Heart left ventricle (tissue), 16 donors: Measurements from ENCODE around the gene IGSF10. TPM values are rescaled to one million over a fixed set of nuclear protein-coding genes. Genes with fewer than 3 reads are reported as not detected.
"Not testable (repeated sequence)": the region's sequence is repeated elsewhere in the genome, so short reads cannot be mapped to it uniquely, and the experiment has no call there.

ENCODE experiments used
- ATAC-seq, 4 donors: fragments of 200-7000 bp; cut with Tn5 transposase; one replicate each; pipeline ENCODE4 v1.9.1; 2020 to 2022; ENCODE audit warnings: moderate library complexity in 4 of 4, mild to moderate bottlenecking in 3 of 4, moderate number of reproducible peaks in 1 of 4
- DNase-seq, 5 donors: peaks; one replicate each; pipeline ENCODE4 v3.0.0-alpha.2; 2020
- H3K27ac ChIP-seq, 12 donors: fragments of 200-600 bp; sonication (generic) in 4 of 12; one replicate each; pipeline versions ENCODE4 v1.5.0 to v1.8.0; 2016 to 2022; ENCODE audit warnings: mild to moderate bottlenecking in 2 of 12
- H3K27me3 ChIP-seq, 9 donors: fragments of 200-600 bp; sonication (generic) in 2 of 9; one replicate each; pipeline versions ENCODE4 v1.5.1 to v1.8.0; 2016 to 2022; ENCODE audit warnings: mild to moderate bottlenecking in 3 of 9
- H3K36me3 ChIP-seq, 9 donors: fragments of 200-600 bp; sonication (generic) in 2 of 9; one replicate each; pipeline versions ENCODE4 v1.5.0 to v1.8.0; 2018 to 2022; ENCODE audit warnings: mild to moderate bottlenecking in 2 of 9
- H3K4me1 ChIP-seq, 12 donors: fragments of 200-600 bp; sonication (generic) in 4 of 12; one replicate each; pipeline versions ENCODE4 v1.5.0 to v1.8.0; 2016 to 2022; ENCODE audit warnings: mild to moderate bottlenecking in 3 of 12
- H3K4me3 ChIP-seq, 12 donors: fragments of 200-600 bp; sonication (generic) in 4 of 12; one replicate each; pipeline versions ENCODE4 v1.5.0 to v1.8.0; 2017 to 2022; ENCODE audit warnings: mild to moderate bottlenecking in 9 of 12, moderate library complexity in 4 of 12
- H3K9me3 ChIP-seq, 12 donors: fragments of 200-600 bp; sonication (generic) in 4 of 12; one replicate each; pipeline versions ENCODE4 v1.5.0 to v1.8.0; 2016 to 2022; ENCODE audit warnings: mild to moderate bottlenecking in 1 of 12
- CTCF ChIP-seq, 12 donors: fragments of 200-600 bp; sonication (generic) in 4 of 12; IDR thresholded peaks; one replicate each; pipeline versions ENCODE4 v1.5.0 to v1.8.0; 2018 to 2022; ENCODE audit warnings: antibody characterized with exemption in 12 of 12, mild to moderate bottlenecking in 5 of 12
- POLR2A ChIP-seq, 2 donors: fragments of 450-650 bp; IDR thresholded peaks; one replicate each; pipeline ENCODE4 v1.6.1; 2017; ENCODE audit warnings: antibody characterized with exemption in 2 of 2, mild to moderate bottlenecking in 2 of 2, moderate library complexity in 2 of 2
- WGBS, 4 donors: extraction: QIAGEN DNeasy Blood & Tissue Kit in 2 of 4; methylation state at CpG; one replicate each; pipeline versions ENCODE4 v1.1.5 to v1.1.7; 2013 to 2018; 5-methylcytosine and 5-hydroxymethylcytosine counted together
- intact Hi-C, 10 donors: fragments of 100-400 bp; cut with DNase I; formaldehyde crosslinking; loops; one replicate each; pipeline versions ENCODE4 v1.11.1 to v1.14.2; 2022
- polyA plus RNA-seq, 2 donors: library from polyadenylated mRNA; stranded (reverse); fragments of 200-250 nt; gene quantifications; one replicate each; pipeline ENCODE4 v1.2.3, GENCODE V29; 2013
- total RNA-seq, 9 donors: library from RNA; depleted of rRNA in 2 of 9; stranded (reverse); fragments of >200 nt in 2 of 9; fragmentation: NEBNext Ultra II Directional in 3 of 9; extraction: Animal tissue kit (Norgen Biotek cat#: 25700) in 3 of 9; gene quantifications; one replicate each; pipeline versions ENCODE4 v1.1.0 to v1.2.4, GENCODE V29; 2016 to 2023
- donor health status: ischemic (EF 13 %, LVEDD 7.1; RV severe dilation, severe dysfunction).
- donor health status: healthy with polysubstance abuse.
- donor health status: DM: no; HTN: yes; CAD: no.
- donor health status: DM: no; HTN: no; CAD: no.
- donor health status: ischemic (EF 25% LVEDD 6.9; RV normal size, moderate dysfunction).
- donor health status: ischemic (EF 25% LVEDD 5.7; RV mildly dilated, moderate dysfunction).
- donor health status: healthy.
- donor health status: DM: yes; HTN: yes; CAD: no.
- donor health status: ischemic (EF 35%, LVEDD 5.7; RV mildly dilated, moderate dysfunction).
- donor health status: nonischemic (EF 11% LVEDD 7.7; RV severe dilation, severe dysfunction).
- donor health status: DM: yes; HTN: yes; CAD: no.
- donor health status: PGD.
- donor health status: ischemic (EF 29% LVEDD 5.4; RV normal size, mild dysfunction).
- donor health status: nonischemic (EF 23%, LVEDD 6.1; RV moderate dilation, normal function).

Gene IGSF10
- total and polyA plus RNA-seq, 11 donors: 0.36 to 8.8 (median 1.2) TPM

GRCh38 chr3:151501923-151502632 is 41.2 kb upstream of the IGSF10 start:
- Histone ChIP-seq H3K4me1 (peaks cover 0 to 22% (median 0%) of the 10 kb centered on the region in 12 donors), H3K4me3 (no peak overlapping the region), H3K9me3 (no peaks in the 10 kb centered on the region), H3K27ac (peak overlapping the region in 11 of 12 donors; percentile 13 to 72 (median 48)), H3K36me3 (no peaks in the 10 kb centered on the region), H3K27me3 (no peaks in the 10 kb centered on the region)
- ATAC-seq: peak in 3 of 4 donors; percentile 41 to 80 (median 67)
- no peak for TF ChIP-seq CTCF (IDR thresholded peaks at IDR 0.05)
- no peak for TF ChIP-seq POLR2A (IDR thresholded peaks at IDR 0.05)
- intact Hi-C loops: no loop called here
- DNase-seq: no peak
- WGBS, 4 donors: 37 to 51% (median 44%) methylated on average over 4 of the region's 4 CpGs

- H3K4me1 ChIP-seq: peaks cover 0 to 22% (median 0%) of the 10 kb centered on the region in 12 donors
- H3K27me3 ChIP-seq: no peaks in the 10 kb centered on the region
- peak overlapping the region in 8 of 12 donors; percentile 17 to 72 (median 61) for H3K27ac ChIP-seq
- WGBS, 4 donors: 49 to 70% (median 67%) methylated on average over 5 of the region's 5 CpGs
- intact Hi-C loops: no loop called here
- DNase-seq (no peak), ATAC-seq (no peak)
- H3K4me3 ChIP-seq: no peak overlapping the region
- no peaks in the 10 kb centered on the region for H3K36me3 ChIP-seq
- TF ChIP-seq POLR2A (IDR thresholded peaks at IDR 0.05): no peak
- no peak for TF ChIP-seq CTCF (IDR thresholded peaks at IDR 0.05)
- no peaks in the 10 kb centered on the region for H3K9me3 ChIP-seq
These were observed 40.5 kb upstream of the IGSF10 start for GRCh38 chr3:151501171-151501922.

- Histone ChIP-seq H3K9me3 (no peaks in the 10 kb centered on the region), H3K4me1 (peaks cover 0 to 22% (median 0%) of the 10 kb centered on the region in 12 donors), H3K36me3 (no peaks in the 10 kb centered on the region), H3K4me3 (no peak overlapping the region), H3K27ac (no peak overlapping the region), H3K27me3 (no peaks in the 10 kb centered on the region)
- DNase-seq (no peak), ATAC-seq (no peak)
- intact Hi-C loops: no loop called here
- no peak for TF ChIP-seq CTCF (IDR thresholded peaks at IDR 0.05)
- TF ChIP-seq POLR2A (IDR thresholded peaks at IDR 0.05): no peak
- WGBS, 4 donors: 44 to 69% (median 57%) methylated on average over 3 of the region's 3 CpGs
These were observed 38.3 kb upstream of the IGSF10 start for GRCh38 chr3:151499168-151499567.

- intact Hi-C loops: no loop called here
- Histone ChIP-seq H3K4me3 (no peak overlapping the region), H3K9me3 (peaks cover 0 to 3% (median 0%) of the 10 kb centered on the region in 12 donors), H3K27me3 (no peaks in the 10 kb centered on the region), H3K36me3 (no peaks in the 10 kb centered on the region), H3K27ac (peak overlapping the region in 3 of 12 donors; percentile 51 to 64 (median 63)), H3K4me1 (peaks cover 0 to 6% (median 0%) of the 10 kb centered on the region in 12 donors)
- ATAC-seq: peak in 1 of 4 donors; percentile 62
- 60 to 78% (median 72%) methylated on average over 2 of the region's 2 CpGs for WGBS, 4 donors
- no peak for TF ChIP-seq POLR2A (IDR thresholded peaks at IDR 0.05)
- no peak for TF ChIP-seq CTCF (IDR thresholded peaks at IDR 0.05)
- DNase-seq: no peak
These were observed 30.7 kb upstream of the IGSF10 start for GRCh38 chr3:151491525-151491924.

- H3K9me3 ChIP-seq, H3K27ac ChIP-seq, intact Hi-C loops, H3K4me3 ChIP-seq, H3K36me3 ChIP-seq, ATAC-seq, H3K4me1 ChIP-seq, H3K27me3 ChIP-seq, DNase-seq: not testable (repeated sequence)
These were observed 27.0 kb upstream of the IGSF10 start for GRCh38 chr3:151487833-151488232.
